Measurements from ENCODE around the gene GNA12.

GNA12 gene

GRCh38 chr7:2716488-2716887 is 127.6 kb downstream of the GNA12 start:
- TF ChIP-seq NFIC (IDR thresholded peaks at IDR 0.05): no peak

- TF ChIP-seq USF1 (IDR thresholded peaks at IDR 0.05) (no peak), CREB1 (IDR thresholded peaks at IDR 0.05; ENCODE audit: low read depth) (no peak), EP300 (IDR thresholded peaks at IDR 0.05; ENCODE audit: borderline replicate concordance) (no peak), TEAD4 (IDR thresholded peaks at IDR 0.05) (no peak), RAD21 (IDR thresholded peaks at IDR 0.05; ENCODE audit: low read depth) (no peak), TCF12 (IDR thresholded peaks at IDR 0.05; ENCODE audit: low read depth) (no peak)
Observed at GRCh38 chr7:2715341-2716231, 128.5 kb downstream of the GNA12 start.

- TF ChIP-seq USF1 (IDR thresholded peaks at IDR 0.05) (no peak), FOXM1 (IDR thresholded peaks at IDR 0.05; ENCODE audit: borderline replicate concordance, low read depth) (no peak), REST (IDR thresholded peaks at IDR 0.05; ENCODE audit: low read depth) (no peak), MAX (IDR thresholded peaks at IDR 0.05) (no peak)
Observed at GRCh38 chr7:2714636-2715035, 129.5 kb downstream of the GNA12 start.

- TF ChIP-seq ZBTB7A (IDR thresholded peaks at IDR 0.05; ENCODE audit: low read depth) (no peak), YY1 (IDR thresholded peaks at IDR 0.05; ENCODE audit: low read depth) (no peak), EP300 (IDR thresholded peaks at IDR 0.05; ENCODE audit: borderline replicate concordance) (no peak), TCF12 (IDR thresholded peaks at IDR 0.05; ENCODE audit: low read depth) (no peak), EGR1 (IDR thresholded peaks at IDR 0.05) (no peak), RAD21 (IDR thresholded peaks at IDR 0.05; ENCODE audit: low read depth) (no peak), CREB1 (IDR thresholded peaks at IDR 0.05; ENCODE audit: low read depth) (no peak), NFIC (IDR thresholded peaks at IDR 0.05) (no peak), TAF1 (IDR thresholded peaks at IDR 0.05; ENCODE audit: low read depth) (no peak), USF1 (IDR thresholded peaks at IDR 0.05) (no peak), TEAD4 (IDR thresholded peaks at IDR 0.05) (no peak), REST (IDR thresholded peaks at IDR 0.05; ENCODE audit: low read depth) (no peak), FOXM1 (IDR thresholded peaks at IDR 0.05; ENCODE audit: borderline replicate concordance, low read depth) (no peak), MAX (IDR thresholded peaks at IDR 0.05) (no peak), CEBPB (IDR thresholded peaks at IDR 0.05) (no peak)
Observed at GRCh38 chr7:2713978-2714377, 130.1 kb downstream of the GNA12 start.

- TF ChIP-seq TAF1 (IDR thresholded peaks at IDR 0.05; ENCODE audit: low read depth): no peak
- no peak for TF ChIP-seq RAD21 (IDR thresholded peaks at IDR 0.05; ENCODE audit: low read depth)
- TF ChIP-seq YY1 (IDR thresholded peaks at IDR 0.05; ENCODE audit: low read depth): no peak
- no peak for TF ChIP-seq FOXM1 (IDR thresholded peaks at IDR 0.05; ENCODE audit: borderline replicate concordance, low read depth)
- no peak for TF ChIP-seq MAX (IDR thresholded peaks at IDR 0.05)
- no peak for TF ChIP-seq CREB1 (IDR thresholded peaks at IDR 0.05; ENCODE audit: low read depth)
- no peak for TF ChIP-seq USF1 (IDR thresholded peaks at IDR 0.05)
- no peak for TF ChIP-seq REST (IDR thresholded peaks at IDR 0.05; ENCODE audit: low read depth)
- TF ChIP-seq NFIC (IDR thresholded peaks at IDR 0.05): no peak
- no peak for TF ChIP-seq CEBPB (IDR thresholded peaks at IDR 0.05)
- no peak for TF ChIP-seq TEAD4 (IDR thresholded peaks at IDR 0.05)
- TF ChIP-seq EGR1 (IDR thresholded peaks at IDR 0.05): no peak
- TF ChIP-seq EP300 (IDR thresholded peaks at IDR 0.05; ENCODE audit: borderline replicate concordance): no peak
- TF ChIP-seq TCF12 (IDR thresholded peaks at IDR 0.05; ENCODE audit: low read depth): no peak
- TF ChIP-seq ZBTB7A (IDR thresholded peaks at IDR 0.05; ENCODE audit: low read depth): no peak
Observed at GRCh38 chr7:2713370-2713769, 130.7 kb downstream of the GNA12 start.

Measured in Ishikawa (cell line).